A549 (cell line): Measurements from ENCODE around the gene HDGFL2.

Source experiments
- CHD2 ChIP-seq: fragments of 150-350 bp; IDR thresholded peaks from 2 replicates; pipeline ENCODE4 v1.6.1; 2014; ENCODE audit warnings: low read length; ENCODE audit not compliant: partially characterized antibody
- CTCF ChIP-seq: fragments of >200 bp; sonication (Bioruptor Twin); formaldehyde crosslinking; IDR thresholded peaks from 3 replicates; pipeline ENCODE4 v1.5.1; 2016
- HMGXB4 ChIP-seq: fragments of 250-450 bp; sonication (Bioruptor Pico); IDR thresholded peaks from 2 replicates; pipeline ENCODE4 v1.5.0; 2021; ENCODE audit warnings: mild to moderate bottlenecking, moderate library complexity, borderline replicate concordance
- HOXB5 ChIP-seq: fragments of 250-450 bp; sonication (Bioruptor Pico); IDR thresholded peaks from 2 replicates; pipeline ENCODE4 v1.5.0; 2020; ENCODE audit warnings: mild to moderate bottlenecking, moderate library complexity
- MAX ChIP-seq: IDR thresholded peaks from 2 replicates; pipeline ENCODE4 v1.6.1; 2012
- NR3C1 ChIP-seq: fragments of >200 bp; sonication (Bioruptor Twin); formaldehyde crosslinking; IDR thresholded peaks from 3 replicates; pipeline ENCODE4 v1.6.1; 2017
- REST ChIP-seq: fragments of 200-600 bp; sonication (generic); IDR thresholded peaks from 2 replicates; pipeline ENCODE4 v1.6.1; 2016; ENCODE audit warnings: antibody characterized with exemption, mild to moderate bottlenecking, moderate library complexity
- TP53 ChIP-seq: fragments of 250-450 bp; sonication (Bioruptor Pico); IDR thresholded peaks from 2 replicates; pipeline ENCODE4 v1.5.0; 2021; ENCODE audit warnings: mild to moderate bottlenecking, moderate library complexity

- TF ChIP-seq CTCF (no peak), NR3C1 (no peak), REST (no peak), TP53 (CRISPR knock-in tag) (no peak), HOXB5 (CRISPR knock-in tag) (no peak), HMGXB4 (CRISPR knock-in tag) (no peak), MAX (no peak; the same call in none of the 2 replicates), CHD2 (no peak)
Measured at GRCh38 chr19:4471403-4472173, 509 bp upstream of the HDGFL2 start.
